EL (cell line): ENCODE measurements around the gene GHRHR.

ENCODE experiments used
- DNase-seq: peaks from one replicate; pipeline ENCODE4 v3.0.0-alpha.2; 2016

GHRHR gene

GRCh38 chr7:31017032-31017675 lies 53.4 kb downstream of the GHRHR start:
- no peak for DNase-seq

DNA sequence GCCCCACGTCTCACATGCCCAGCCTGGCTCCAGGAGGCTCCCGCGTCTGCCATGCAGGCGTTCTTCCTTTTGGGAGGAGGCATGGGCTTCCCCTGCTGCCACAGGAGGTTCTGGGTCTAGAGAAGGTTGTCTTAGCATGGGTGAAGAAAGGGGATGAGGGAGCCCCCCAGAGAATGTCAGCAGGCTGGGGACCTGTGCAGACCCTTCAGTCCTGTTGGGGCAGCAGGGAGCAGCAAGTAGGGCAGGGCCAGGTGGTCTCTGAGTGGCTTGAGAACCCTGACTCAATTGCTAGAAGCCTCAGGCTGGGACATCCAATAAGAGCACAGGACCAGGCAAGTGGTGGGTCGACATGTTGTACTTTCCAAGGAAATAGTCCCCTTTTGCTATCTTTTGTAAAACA lies 54.0 kb downstream of the GHRHR start:
- DNase-seq, result no peak

DNA sequence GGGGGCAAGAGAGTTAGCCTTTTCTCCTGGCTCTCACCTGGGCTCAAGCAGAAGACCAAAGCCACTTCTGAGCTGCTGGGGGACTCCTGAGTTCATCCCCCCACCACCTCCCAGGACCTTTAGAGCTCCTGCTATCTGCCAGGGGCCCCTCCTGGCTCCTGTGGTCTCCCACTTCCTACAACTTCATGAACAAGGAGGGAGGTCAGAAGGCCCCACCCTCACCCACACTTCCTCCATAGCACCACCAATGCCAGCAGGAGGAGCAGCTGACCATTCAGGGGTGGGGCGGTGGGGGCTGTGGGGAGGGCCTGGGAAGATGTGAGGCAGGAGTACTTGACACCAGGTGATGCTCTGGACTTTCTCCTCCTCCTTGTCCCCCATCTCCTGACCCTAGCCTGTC lies 55.8 kb downstream of the GHRHR start:
- DNase-seq, result no peak

GRCh38 chr7:31020161-31020560 lies 56.4 kb downstream of the GHRHR start:
- peak; percentile 13 for DNase-seq

- no peak for DNase-seq
These were observed 56.9 kb downstream of the GHRHR start for GRCh38 chr7:31020652-31021051.

GRCh38 chr7:31022117-31022516 lies 58.4 kb downstream of the GHRHR start:
- DNase-seq, result no peak

GRCh38 chr7:31022726-31023125 lies 59.0 kb downstream of the GHRHR start:
- DNase-seq, result no peak

- no peak for DNase-seq
These were observed 60.1 kb downstream of the GHRHR start for GRCh38 chr7:31023877-31024276.

- no peak for DNase-seq
These were observed 63.6 kb downstream of the GHRHR start for GRCh38 chr7:31027161-31027965.

GRCh38 chr7:31028006-31028405 lies 64.3 kb downstream of the GHRHR start:
- no peak for DNase-seq

DNA sequence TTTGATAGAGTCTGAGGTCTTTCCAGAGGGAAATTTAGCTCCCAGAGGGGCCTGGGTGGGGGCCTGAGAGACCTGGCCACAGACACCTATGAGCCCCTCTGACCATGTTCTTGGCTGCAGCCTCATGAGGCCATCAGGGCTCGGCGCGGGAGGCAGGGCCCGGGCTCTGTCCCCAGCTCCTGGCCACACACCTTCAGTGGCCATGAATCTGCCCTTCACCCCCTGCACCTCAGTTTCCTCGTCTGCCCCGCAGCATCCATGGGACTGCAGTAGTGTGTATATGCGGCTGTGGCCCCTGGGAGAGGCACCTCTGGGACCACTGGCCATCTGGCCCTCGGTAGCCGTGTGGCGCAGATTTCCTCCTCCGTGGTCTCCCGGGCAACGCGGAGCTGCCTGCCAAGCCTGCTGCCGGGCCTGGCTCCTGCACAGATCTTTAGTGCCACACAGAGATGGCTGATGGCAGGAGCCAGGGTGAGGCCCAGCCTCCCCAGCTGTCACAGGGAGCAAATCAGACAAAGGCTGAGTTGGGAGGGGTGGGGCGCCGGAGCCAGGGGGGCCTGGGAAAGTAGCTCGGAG lies 64.8 kb downstream of the GHRHR start:
- DNase-seq, result no peak
